GM18526 (cell line): ENCODE data around the gene TAS2R19.
"Not testable (repeated sequence)": the region's sequence is repeated elsewhere in the genome, so short reads cannot be mapped to it uniquely, and the experiment has no call there.

Experiments used
- POLR2A ChIP-seq: IDR thresholded peaks from 3 replicates; pipeline ENCODE4 v1.6.1; 2011; ENCODE audit not compliant: insufficient read length; ENCODE audit errors: extremely low read depth

TAS2R19 gene, protein sequence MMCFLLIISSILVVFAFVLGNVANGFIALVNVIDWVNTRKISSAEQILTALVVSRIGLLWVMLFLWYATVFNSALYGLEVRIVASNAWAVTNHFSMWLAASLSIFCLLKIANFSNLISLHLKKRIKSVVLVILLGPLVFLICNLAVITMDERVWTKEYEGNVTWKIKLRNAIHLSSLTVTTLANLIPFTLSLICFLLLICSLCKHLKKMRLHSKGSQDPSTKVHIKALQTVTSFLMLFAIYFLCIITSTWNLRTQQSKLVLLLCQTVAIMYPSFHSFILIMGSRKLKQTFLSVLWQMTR

DNA sequence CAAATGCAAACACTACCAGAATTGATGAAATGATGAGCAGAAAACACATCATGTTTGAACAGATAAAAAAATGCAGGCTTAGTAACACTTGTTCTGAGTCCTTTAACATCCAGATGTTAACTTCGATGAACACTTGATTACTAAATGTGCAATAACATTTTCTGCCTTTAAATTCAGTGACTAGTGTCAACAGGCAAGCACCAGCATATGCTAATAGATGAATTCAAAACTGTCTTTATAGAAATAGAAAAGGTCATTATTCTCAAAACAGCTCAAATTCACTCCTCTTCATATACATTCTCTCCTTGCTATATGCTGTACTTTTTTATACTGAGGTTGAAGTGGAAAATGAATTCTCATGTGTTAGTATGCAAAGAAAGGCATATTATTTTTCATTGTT, at the start of gene TAS2R19:
Gene TAS2R19, minus strand, starts transcription at position 101 of the 400 bp plus-strand sequence. Its CDS starts 49 bp downstream, at position 52.
- TF ChIP-seq POLR2A: no peak

DNA sequence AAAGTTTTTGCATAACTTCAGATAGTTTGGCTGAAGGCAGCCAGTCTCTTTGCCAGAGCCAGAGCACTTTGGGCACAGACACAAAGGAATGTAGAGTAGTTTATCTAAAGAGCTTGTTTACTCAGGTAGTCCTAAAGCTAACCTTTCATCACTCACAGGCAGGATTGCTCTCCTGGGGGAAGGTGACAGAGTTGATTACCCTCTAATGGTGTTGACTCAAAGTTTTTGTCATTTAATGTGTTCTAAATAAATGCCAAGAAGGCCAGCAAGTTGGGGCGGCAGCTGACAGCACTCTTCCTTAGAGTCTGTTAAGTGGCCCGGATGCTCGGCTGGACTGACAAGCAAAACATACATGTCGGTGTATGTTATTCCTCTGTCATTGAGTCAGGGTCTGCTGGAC, 49.0 kb upstream of the TAS2R19 start:
- no peak for TF ChIP-seq POLR2A

DNA sequence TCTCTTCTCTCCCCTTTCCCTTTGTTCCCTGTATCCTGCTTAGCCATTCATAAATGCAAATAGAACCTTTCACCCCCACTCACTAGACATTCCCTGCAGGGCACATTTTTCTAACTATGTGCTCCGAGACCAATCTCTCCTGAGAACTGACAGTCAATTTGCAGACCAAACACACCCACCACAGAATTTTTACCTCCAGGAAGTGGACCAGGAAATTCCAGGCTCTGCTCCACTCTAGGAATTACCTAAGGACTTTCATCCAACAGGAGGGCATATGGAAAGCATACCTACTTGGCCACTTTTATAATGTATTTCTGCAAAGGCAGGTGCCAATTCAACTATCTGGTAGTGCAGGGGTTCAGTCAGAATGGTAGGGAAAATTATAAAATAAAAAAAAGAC, 48.6 kb upstream of the TAS2R19 start:
- TF ChIP-seq POLR2A: no peak

DNA sequence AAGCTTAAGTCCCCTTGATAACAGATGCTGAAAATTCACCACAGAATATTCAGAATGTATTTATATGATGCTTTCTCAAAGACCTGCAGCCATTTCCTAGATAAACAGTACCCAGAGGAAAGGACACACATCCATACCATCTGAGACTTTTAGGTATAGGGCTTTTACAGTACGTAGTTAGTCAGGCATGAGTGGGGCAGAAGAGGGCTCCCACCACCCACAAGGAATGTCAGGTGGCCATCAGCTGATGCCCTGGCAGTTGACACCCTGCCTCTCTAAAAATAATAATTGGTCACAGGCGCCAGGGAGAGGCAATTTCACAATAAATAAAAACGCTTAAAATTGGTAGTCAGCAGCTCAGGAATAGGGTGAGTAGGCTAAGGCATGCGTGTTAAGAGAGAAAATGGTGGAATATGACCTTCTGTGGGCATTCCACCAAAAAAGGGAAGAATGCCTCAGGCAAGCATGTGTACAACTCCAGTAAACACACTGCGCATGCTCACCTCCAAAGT, 47.5 kb upstream of the TAS2R19 start:
- TF ChIP-seq POLR2A: no peak

DNA sequence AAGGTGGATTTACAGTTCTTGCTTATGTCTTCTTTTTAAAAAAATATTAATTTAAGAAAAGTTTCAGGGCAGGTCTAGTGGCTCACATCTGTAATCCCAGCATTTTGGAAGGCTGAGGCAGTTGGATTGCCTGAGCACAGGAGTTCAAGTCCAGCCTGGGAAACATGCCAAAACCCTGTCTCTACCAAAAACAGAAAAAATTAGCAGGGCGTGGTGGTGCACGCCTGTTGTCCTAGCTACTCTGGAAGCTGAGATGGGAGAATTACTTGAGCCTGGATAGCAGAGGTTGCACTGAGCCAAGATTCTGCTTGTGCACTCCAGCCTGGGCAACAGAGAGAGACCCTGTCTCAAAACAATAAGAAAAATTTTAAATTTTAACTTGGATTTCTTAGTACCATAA, 45.1 kb upstream of the TAS2R19 start:
- TF ChIP-seq POLR2A: no peak

DNA sequence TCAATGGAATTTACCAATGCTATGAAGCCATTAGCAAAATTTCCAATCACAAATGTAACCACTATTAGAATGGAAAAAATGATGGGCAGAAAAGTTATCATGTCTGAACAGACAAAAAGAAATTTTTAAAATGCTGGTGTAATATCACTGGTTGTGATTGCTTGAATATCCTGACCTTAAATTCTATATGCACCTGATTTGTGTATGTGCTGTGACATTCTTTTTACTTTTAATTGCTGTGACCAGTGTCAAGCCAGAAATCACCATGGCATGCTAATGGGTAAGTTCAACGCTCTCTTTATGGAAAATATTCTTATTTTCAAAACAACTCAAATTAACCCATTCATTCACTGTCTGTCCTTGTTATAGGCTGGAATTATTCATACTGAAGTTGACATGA, 39.8 kb upstream of the TAS2R19 start, which contains the start of gene TAS2R46:
Gene TAS2R46, minus strand, starts transcription at position 101 of the 400 bp plus-strand sequence. Its CDS starts 0 bp downstream, at position 101.
- TF ChIP-seq POLR2A: not testable (repeated sequence)

DNA sequence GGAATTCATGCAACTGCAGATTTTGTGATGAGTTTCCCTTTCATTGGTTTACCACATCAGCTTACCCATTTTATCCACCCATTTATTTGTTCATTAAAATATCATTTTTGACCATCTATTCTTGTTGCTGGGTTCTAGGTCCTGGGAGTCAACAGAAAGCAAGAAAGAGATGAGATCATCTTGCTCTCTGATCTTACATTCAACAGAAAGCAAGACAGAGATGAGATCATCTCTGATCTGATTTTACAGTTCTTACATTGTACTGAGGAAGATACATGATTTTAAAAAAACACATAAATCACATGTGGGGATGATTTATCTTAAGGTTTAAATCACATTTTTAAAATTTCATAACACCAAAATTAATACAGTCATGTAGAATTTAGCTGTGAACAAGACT, 37.4 kb upstream of the TAS2R19 start:
- no peak for TF ChIP-seq POLR2A

DNA sequence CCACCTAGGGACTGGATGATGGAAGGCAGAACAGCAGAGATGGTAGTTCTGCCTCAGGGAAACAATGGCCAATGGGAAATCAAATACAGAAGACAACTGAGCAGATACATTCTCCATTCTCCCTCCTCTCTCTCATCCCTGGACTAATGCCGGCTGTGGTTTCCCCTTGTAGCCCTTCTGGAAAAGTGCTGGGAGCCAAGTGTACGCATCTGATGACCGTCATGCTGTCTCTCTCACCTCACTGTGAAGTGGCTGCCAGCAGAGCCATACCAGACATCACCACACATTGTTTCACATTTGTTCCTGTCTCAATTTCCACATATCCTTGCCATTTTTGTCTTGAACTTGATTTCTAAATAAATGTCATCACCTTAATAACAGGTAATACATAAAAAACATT, 36.6 kb upstream of the TAS2R19 start:
- TF ChIP-seq POLR2A: no peak

DNA sequence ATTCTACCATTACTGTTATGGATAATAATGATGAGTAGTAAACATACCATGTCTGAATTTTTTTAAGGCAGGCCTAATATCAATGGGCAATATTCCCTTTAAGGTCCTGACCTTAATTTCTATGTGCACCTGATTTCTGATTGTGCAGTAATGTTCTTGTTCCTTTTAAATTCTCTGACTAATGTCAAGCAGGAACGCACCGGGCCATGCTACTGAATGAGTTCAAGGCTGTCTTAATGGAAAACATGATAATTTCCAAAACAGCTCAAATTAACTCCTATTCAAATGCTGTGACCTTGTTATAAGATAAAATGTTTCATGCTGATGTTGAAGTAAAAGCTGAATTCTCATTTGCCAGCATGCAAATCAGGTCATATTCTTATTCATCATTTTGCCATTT, 32.9 kb upstream of the TAS2R19 start:
- TF ChIP-seq POLR2A: no peak

DNA sequence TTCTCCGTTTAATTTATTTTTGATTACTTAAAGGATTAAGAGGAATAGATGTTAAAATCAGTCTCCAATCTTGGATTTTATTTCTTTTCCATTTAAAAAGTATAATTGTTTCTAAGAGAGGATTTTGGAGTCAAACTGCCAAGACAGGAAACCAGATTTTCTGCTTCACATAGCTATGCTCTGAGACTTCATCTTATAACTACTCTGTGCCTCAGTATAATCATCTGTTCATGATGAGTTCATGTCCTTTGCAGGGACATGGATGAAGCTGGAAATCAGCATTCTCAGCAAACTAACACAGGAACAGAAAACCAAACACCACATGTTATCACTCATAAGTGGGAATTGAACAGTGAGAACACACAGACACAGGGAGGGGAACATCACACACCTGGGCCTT, 17.7 kb upstream of the TAS2R19 start:
- no peak for TF ChIP-seq POLR2A

DNA sequence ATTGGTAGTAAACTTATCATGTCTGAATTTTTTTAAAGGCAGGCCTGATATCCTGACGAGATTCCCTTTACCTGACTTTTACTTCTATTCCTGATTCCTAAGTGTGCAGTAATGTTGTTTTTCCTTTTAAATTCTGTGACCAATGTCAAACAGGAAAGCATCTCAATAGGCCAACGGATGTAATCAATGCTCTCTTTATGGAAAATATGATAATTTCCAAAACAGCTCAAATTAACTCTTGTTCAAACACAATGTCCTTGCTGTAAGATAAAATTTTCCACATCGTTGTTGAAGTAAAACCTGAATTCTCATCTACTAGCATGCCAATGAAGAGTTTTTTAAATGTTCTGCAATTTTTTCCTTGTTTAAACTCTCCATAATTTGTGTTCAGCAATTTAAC, 16.8 kb upstream of the TAS2R19 start:
- TF ChIP-seq POLR2A: no peak

DNA sequence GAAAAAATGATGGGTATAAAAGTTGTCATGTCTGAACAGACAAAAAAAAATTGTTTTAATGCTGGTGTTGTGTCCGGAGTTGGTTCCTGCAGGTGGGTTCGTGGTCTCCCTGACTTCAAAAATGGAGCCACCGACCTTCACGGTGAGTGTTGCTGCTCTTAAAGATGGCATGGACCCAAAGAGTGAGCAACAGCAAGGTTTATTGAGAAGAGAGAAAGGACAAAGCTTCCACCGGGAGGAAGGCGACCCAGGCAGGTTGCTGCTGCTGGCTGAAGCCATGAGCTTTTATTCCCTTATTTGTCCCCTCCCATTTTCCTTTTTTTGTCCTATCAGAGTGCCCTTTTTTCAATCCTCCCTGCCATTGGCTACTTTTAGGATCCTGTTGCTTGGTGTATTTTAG, 8.9 kb upstream of the TAS2R19 start, which contains the start of gene TAS2R31:
Gene TAS2R31, minus strand, starts transcription at position 101 of the 400 bp plus-strand sequence. Its CDS starts 72 bp downstream, at position 29.
- no peak for TF ChIP-seq POLR2A

DNA sequence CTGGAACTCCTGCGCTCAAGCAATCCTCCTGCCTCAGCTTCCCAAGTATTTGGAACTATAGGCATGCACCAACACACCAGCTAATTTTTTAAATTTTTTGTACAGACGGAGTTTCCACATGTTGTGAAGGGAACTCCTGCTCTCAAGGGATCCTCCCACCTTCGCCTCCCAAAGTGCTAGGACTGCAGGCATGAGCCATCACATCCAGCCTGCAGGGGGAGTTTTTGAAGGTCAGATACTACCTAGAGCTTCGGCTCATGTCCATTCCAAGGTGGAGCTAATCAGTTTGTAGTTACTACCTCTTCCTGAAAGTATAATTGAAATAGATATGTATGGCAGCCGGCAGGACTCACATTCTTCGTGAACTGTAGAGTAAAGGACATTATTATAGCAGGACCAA, 3.7 kb upstream of the TAS2R19 start:
- TF ChIP-seq POLR2A: no peak

DNA sequence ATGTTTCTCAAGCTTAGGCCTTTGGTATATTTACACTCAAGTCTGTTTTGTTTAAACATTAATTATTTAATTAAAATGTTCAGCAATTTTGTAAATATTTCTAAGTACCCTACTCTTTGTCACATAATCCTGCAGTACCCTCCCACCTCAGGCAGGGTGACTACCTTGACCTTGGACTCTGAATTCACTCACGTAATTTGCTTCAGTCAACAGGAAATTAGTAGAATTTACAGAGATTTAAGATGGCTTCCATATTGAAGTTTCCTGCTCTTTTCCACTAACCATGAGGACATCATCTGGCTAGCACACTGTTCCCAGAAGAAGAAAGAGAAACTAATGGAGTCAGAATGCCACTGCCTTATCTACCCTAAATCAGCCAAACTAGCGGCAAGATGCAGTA, 967 bp upstream of the TAS2R19 start:
- TF ChIP-seq POLR2A: no peak

DNA sequence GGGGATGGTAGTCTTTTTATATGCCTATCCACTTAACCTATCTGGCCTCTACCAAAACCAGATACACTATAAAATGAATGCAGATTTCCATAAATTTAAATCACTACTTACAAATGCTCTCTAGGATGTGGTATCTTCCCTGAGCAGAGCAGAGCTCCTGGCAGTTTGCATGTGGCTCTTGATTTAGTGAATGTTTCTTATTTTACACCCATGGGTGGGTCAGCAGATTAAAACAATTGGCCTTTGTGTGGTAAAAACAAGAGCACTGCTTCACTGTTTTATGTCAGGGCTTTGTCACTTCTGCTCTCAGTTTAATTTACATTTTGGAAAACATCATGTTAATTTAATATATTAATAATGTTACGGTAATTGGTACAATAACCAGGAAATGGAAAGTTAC, 5.5 kb downstream of the TAS2R19 start:
- no peak for TF ChIP-seq POLR2A

DNA sequence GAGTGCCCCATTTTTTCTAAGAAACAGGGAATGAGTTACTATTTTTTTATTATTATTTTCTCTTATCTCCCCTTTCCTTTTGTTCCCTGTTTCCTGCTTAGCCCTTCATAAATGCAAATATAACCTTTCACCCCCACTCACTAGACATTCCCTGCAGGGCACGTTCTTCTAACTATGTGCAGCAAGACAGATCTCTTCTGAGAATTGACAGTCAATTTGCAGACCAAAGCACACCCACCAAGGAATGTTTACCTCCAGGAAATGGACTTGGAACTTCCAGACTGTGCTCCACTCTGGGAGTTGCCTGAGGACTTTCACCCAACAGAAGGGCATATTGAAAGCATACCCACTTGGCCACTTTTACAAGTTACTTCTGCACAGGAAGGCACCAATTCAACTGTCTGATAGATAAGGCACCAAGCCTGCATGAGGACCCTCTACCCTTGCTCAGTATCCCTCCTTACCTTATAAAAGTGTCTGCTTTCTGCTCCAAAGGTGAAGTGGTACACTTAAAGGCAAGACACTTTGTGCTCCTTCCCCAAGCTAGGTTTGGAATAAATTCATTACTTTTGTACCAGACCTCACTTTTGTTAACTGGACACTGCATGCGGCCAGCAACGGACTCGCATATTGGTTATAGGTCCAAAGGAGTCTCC, 6.5 kb downstream of the TAS2R19 start:
- no peak for TF ChIP-seq POLR2A
